H54 (cell line): ENCODE results near the gene TRAPPC10.
"Not testable (repeated sequence)": the region's sequence is repeated elsewhere in the genome, so short reads cannot be mapped to it uniquely, and the experiment has no call there.

Experiments used
- DNase-seq: peaks from one replicate; pipeline ENCODE4 v3.0.0; 2011; ENCODE audit warnings: low spot score, mixed read lengths; ENCODE audit not compliant: insufficient read length
- FAIRE-seq: peaks from 3 replicates; lab custom pipeline; 2011; peaks lifted over from hg19 to GRCh38; lab: Jason Lieb, UNC

TRAPPC10 gene

DNA sequence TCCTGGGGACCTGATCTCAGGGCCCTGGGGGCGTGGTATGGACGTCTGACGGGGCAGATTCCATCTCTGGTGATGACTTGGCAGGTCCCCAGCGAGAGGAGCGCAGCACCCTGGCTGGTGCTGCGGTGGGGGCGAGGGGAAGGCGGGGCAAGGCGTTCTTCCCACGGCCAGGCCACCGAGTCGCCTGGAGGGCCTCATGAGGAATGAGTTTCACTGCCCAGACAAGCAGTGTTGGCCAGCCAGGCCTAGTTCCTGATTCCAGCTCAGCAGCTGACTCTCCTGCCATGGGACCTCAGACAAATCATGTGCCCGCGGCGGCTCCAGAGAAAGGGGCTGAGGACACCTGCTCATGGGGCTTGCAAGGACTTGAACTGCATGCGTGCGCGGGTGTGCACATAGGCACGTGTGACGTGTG, 142.7 kb downstream of the TRAPPC10 start:
- not testable (repeated sequence) for DNase-seq, FAIRE-seq

DNA sequence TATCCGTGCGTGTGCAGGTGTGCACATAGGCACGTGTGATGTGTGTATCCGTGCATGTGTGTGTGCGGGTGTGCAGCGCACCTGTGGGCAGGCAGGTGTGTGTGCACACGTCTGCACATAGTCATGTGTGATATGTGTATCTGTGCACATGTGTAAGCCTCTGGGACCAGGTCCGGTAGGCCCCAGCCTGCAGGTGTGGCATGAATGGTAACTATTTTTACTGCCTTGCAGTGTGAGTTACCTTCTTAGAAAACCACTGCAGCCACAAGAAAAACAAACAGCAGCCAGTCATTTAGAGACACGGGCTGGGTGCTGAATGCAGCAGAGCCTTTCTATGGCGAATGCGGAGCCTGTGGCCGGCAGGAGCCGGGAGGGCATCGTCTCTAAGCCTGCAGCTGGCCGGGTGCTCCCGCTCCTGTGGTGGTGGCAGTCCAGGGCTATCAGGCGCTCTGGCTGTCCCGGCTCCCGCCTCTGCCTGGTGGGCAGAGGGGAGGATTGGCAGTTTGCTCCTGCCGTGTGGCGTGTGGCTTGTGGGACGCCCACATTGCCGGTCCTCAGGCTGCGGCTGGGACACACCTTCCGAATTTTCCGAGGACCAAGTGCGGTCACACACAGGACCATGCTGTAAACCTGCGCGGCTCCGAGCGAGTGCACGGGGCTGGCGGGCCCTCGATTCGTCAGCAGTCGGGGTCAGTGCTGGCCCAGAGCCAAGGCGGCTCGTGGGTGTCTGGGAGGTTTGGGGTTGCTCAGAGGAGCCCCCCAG, 143.3 kb downstream of the TRAPPC10 start:
- not testable (repeated sequence) for FAIRE-seq, DNase-seq

DNA sequence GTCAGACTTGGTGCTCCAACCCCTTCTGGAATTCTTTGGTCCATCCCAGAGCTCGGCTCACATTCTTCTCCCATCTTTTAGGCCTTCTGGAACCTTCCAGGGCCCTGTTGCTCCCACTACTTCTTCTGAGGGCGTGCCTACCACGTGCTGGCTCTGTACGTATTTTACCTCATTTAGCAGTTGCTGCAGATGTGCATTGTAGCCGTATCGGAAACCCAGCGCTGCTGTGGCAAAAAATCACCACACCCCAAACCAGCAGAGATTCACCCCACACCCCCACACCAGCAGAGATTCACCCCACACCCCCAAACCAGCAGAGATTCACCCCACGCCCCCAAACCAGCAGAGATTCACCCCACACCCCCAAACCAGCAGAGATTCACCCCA, 143.9 kb downstream of the TRAPPC10 start:
- not testable (repeated sequence) for FAIRE-seq, DNase-seq
